T-helper 2 cell (primary cell): ENCODE data around the gene LRRC8C.

Experiments
- DNase-seq, 5 experiments: peaks; one replicate each; pipeline versions ENCODE4 v3.0.0 to v3.0.0-alpha.2; 2012 to 2022

The LRRC8C gene

GRCh38 chr1:89607586-89608318 is 25.2 kb upstream of the LRRC8C start:
- no peak for DNase-seq

- DNase-seq, result peak in 4 of 5 experiments; percentile 54 to 95 (median 71)
Measured at GRCh38 chr1:89608319-89608983, 24.5 kb upstream of the LRRC8C start.

- DNase-seq, result peak in 4 of 5 experiments; percentile 28 to 89 (median 64)
Measured at GRCh38 chr1:89608984-89609725, 23.8 kb upstream of the LRRC8C start.

- peak in 2 of 5 experiments; percentile 31 to 97 for DNase-seq
Measured at GRCh38 chr1:89609781-89610456, 23.0 kb upstream of the LRRC8C start.

- peak in 3 of 5 experiments; percentile 58 to 94 (median 74) for DNase-seq
Measured at GRCh38 chr1:89610457-89611011, 22.4 kb upstream of the LRRC8C start.

GRCh38 chr1:89611721-89612120 is 21.2 kb upstream of the LRRC8C start:
- peak in 1 of 5 experiments; percentile 96 for DNase-seq

GRCh38 chr1:89613928-89614327 is 19.0 kb upstream of the LRRC8C start:
- DNase-seq, result no peak

- peak in 2 of 5 experiments; percentile 20 to 58 for DNase-seq
Measured at GRCh38 chr1:89615676-89616598, 17.0 kb upstream of the LRRC8C start.

- no peak for DNase-seq
Measured at GRCh38 chr1:89616844-89617627, 15.9 kb upstream of the LRRC8C start.

- peak in 1 of 5 experiments; percentile 64 for DNase-seq
Measured at GRCh38 chr1:89620664-89621063, 12.3 kb upstream of the LRRC8C start.

GRCh38 chr1:89622895-89623294 is 10.0 kb upstream of the LRRC8C start:
- peak in 1 of 5 experiments; percentile 84 for DNase-seq

GRCh38 chr1:89624314-89624713 is 8.6 kb upstream of the LRRC8C start:
- DNase-seq, result no peak

GRCh38 chr1:89624715-89625323 is 8.1 kb upstream of the LRRC8C start:
- no peak for DNase-seq

GRCh38 chr1:89627596-89627962 is 5.3 kb upstream of the LRRC8C start:
- no peak for DNase-seq

GRCh38 chr1:89629146-89629545 is 3.8 kb upstream of the LRRC8C start:
- DNase-seq, result peak in 1 of 5 experiments; percentile 73

- peak in 1 of 5 experiments; percentile 59 for DNase-seq
Measured at GRCh38 chr1:89629600-89629999, 3.3 kb upstream of the LRRC8C start.

GRCh38 chr1:89630048-89630447 is 2.9 kb upstream of the LRRC8C start:
- peak in 1 of 5 experiments; percentile 69 for DNase-seq

- peak in 1 of 5 experiments; percentile 8 for DNase-seq
Measured at GRCh38 chr1:89631816-89632656, 884 bp upstream of the LRRC8C start.

GRCh38 chr1:89633248-89633799 is 404 bp downstream of the LRRC8C start:
- DNase-seq, result peak in 4 of 5 experiments; percentile 27 to 83 (median 64)
